Fibroblast of pulmonary artery (primary cell): ENCODE results near the gene TRPM5.

Source experiments
- DNase-seq: peaks from one replicate; pipeline ENCODE4 v3.0.0-alpha.2; 2010; ENCODE audit warnings: low read depth
- H3K4me3 ChIP-seq: replicated peaks from 2 replicates; pipeline ENCODE4 v1.5.1; 2011; ENCODE audit warnings: low read depth, mild to moderate bottlenecking, control low read depth, low read length, moderate library complexity
- TF ChIP-seq, protein P1 (sequence below): IDR thresholded peaks from 2 replicates; pipeline ENCODE4 v1.5.1; 2011; ENCODE audit warnings: mild to moderate bottlenecking, control low read depth, low read length, inconsistent platforms; ENCODE audit errors: missing control alignments

The TRPM5 gene

DNA sequence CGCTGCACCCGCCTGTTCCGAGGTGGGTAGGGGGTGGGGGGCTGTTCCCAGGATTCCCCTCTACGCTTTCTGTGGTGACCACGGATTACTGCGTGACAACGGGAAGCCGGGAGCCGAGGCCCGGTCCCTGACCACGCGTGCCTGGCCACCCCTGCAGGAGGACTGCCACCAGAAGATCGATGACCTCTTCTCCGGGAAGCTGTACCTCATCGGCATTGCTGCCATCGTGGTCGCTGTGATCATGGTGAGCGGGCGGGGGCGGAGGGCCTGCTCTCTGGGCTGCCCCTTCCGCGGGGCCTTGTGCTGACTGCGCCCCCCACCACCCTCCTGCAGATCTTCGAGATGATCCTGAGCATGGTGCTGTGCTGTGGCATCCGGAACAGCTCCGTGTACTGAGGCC is 47.8 kb downstream of the TRPM5 start:
- H3K4me3 ChIP-seq, result no peak overlapping the region
- TF ChIP-seq, protein P1, sequence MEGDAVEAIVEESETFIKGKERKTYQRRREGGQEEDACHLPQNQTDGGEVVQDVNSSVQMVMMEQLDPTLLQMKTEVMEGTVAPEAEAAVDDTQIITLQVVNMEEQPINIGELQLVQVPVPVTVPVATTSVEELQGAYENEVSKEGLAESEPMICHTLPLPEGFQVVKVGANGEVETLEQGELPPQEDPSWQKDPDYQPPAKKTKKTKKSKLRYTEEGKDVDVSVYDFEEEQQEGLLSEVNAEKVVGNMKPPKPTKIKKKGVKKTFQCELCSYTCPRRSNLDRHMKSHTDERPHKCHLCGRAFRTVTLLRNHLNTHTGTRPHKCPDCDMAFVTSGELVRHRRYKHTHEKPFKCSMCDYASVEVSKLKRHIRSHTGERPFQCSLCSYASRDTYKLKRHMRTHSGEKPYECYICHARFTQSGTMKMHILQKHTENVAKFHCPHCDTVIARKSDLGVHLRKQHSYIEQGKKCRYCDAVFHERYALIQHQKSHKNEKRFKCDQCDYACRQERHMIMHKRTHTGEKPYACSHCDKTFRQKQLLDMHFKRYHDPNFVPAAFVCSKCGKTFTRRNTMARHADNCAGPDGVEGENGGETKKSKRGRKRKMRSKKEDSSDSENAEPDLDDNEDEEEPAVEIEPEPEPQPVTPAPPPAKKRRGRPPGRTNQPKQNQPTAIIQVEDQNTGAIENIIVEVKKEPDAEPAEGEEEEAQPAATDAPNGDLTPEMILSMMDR, result no peak
- no peak for DNase-seq

DNA sequence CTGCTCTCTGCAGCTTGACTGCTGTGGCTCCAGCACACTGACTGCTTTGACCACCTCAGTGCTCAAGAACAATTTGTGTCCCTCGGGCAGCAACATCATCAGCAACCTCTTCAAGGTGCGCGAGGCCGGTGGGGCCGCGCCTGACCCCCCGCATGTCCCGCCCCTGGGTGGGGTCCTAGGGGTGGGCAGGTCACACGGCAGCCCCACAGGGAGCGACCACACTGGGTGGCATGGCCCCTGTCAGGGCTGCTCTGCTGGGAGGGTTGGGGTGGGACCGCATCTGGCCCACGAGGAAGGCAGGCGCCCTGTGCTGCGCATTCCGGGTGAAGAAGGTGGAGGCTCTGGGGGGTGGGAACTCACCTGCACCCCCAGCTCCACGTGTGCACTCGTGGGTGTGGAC is 48.5 kb downstream of the TRPM5 start:
- no peak overlapping the region for H3K4me3 ChIP-seq
- DNase-seq, result no peak
- TF ChIP-seq, protein P1, result no peak

DNA sequence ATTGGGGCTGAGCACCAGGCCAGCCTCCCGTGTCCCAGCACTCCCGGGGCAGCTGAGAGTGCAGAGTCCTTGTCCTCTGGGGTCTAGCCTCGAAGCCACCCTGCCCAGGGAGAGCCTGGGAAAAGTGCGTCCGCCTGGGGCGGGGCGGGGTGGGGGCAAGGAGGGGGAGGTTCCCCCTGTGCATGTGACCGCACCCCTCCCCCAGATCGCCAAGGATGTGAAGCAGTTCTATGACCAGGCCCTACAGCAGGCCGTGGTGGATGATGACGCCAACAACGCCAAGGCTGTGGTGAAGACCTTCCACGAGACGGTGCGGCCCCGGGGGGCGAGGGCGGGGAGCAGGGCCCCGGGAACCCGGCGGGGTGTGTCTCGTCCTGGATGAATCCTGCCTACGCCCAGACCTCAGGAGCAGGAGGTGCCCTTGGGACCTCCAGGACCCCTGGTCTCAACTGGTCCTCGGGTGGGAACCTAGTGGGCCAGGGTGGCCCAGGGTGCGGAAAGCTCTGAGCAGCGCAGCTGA is 49.0 kb downstream of the TRPM5 start:
- TF ChIP-seq, protein P1, result no peak
- H3K4me3 ChIP-seq, result no peak overlapping the region
- no peak for DNase-seq

DNA sequence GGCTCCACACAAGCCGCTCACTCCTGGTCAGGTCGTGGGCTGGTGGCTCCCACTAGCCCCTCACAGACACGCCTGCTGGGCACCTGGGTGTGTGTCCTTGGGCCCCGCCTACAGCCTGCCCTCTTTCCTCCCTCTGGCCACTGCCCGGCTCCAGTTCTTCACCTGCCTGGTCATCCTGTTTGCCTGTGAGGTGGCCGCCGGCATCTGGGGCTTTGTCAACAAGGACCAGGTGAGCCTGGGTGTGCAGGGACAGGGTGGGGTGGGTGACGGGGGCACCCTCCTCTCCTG is 49.6 kb downstream of the TRPM5 start:
- DNase-seq, result no peak
- TF ChIP-seq, protein P1, result no peak
- H3K4me3 ChIP-seq, result no peak overlapping the region
